ENCODE data around the gene ZCCHC24. TPM values are rescaled to one million over a fixed set of nuclear protein-coding genes. Genes with fewer than 3 reads are reported as not detected.

Gene ZCCHC24
- total RNA-seq, 2 experiments from 2014 or later, result 0.77 to 1.00 TPM

DNA sequence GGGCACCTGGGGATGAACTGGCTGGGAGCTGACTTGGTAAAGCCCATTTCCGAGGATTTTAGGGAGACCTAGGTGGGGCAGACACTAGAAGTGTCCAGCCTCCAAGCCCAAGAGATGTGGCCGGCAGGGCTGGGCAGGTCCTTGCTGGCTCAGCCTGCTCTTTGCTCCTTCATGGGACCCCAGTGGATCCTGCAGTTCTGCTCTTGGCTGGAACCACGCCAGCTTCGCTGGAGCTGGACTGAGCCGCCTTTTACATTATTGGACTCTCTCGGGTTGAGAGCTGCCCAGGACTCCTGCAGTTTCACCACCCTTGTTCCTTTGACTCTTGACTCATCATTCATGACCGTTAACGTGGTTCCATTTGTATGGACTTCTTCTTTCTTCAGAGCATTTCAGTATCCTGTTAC is 92.4 kb downstream of the ZCCHC24 start:
- ChIA-PET POLR2A (no interaction called here), CTCF (interaction anchor here (1.0 kb wide), 1 partner anchor 21 kb away, joined by 6 read pairs; no protein-coding TSS in a partner anchor)
- Mint-ChIP-seq H3K9me3 (no peaks in the 10 kb centered on the region), H3K27me3 (no peaks in the 10 kb centered on the region), H3K36me3 (peaks cover 86% of the 10 kb centered on the region), H3K4me3 (no peak overlapping the region), H3K4me1 (ENCODE audit: low read depth) (peaks cover 45% of the 10 kb centered on the region), H3K27ac (no peak overlapping the region)
- DNase-seq, result no peak
- intact Hi-C loops (cut with micrococcal nuclease), result no loop called here

DNA sequence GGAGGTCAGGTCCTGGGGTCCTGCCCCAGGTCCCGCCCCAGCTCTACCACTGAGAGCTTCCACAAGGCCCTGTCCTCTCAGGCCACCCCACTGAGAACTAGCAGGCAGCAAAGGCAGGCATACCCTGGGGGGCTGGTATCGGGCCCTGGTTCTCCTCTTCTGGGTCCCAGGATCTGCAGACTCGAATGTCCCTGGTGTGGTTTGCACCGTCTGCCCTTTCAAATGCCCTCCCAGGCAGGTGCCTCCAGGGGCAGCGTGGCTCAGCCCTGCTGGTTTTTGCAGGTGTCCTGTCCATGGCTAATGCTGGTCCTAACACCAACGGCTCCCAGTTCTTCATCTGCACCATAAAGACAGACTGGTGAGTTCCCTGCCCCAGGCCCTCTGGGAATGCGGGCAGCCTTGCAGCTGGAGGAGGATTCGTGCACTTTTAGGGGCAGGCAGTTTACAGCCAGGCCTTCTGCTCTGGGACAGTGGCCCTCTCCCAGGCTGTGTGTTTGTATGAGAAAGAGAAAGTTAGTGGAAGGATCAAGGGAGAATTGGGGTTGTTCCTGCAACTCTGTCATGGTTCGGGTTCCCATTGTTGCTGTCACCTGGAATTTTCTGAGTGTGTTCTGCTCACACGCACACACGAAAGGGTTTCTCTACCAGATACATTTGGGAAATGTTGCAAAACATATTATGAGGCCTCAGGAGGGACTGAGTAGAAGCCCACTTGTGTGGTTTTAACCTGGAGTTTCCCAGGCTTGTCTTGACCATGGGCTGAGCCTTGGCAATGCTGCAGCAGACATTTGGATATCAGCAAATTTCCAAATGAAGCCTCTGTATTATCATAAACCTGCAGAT is 93.2 kb downstream of the ZCCHC24 start:
- intact Hi-C loops (cut with micrococcal nuclease), result no loop called here
- Mint-ChIP-seq H3K9me3 (no peaks in the 10 kb centered on the region), H3K27me3 (no peaks in the 10 kb centered on the region), H3K36me3 (peaks cover 83% of the 10 kb centered on the region), H3K4me1 (ENCODE audit: low read depth) (peaks cover 45% of the 10 kb centered on the region), H3K4me3 (no peak overlapping the region), H3K27ac (no peak overlapping the region)
- no peak for DNase-seq
- POLR2A ChIA-PET, result no interaction called here
- CTCF ChIA-PET, result no interaction called here

GRCh38 chr10:79351332-79351731 is 94.1 kb downstream of the ZCCHC24 start:
- POLR2A ChIA-PET, result interaction anchor here (0.5 to 0.8 kb wide), 2 partner anchors 10 to 33 kb away, joined by 3 to 4 read pairs; no protein-coding TSS in a partner anchor
- Mint-ChIP-seq H3K4me3 (no peak overlapping the region), H3K36me3 (peaks cover 77% of the 10 kb centered on the region), H3K27ac (no peak overlapping the region), H3K9me3 (no peaks in the 10 kb centered on the region), H3K27me3 (no peaks in the 10 kb centered on the region), H3K4me1 (ENCODE audit: low read depth) (peaks cover 49% of the 10 kb centered on the region)
- CTCF ChIA-PET, result no interaction called here
- intact Hi-C loops (cut with micrococcal nuclease), result no loop called here
- DNase-seq, result no peak

GRCh38 chr10:79350407-79351154 is 94.8 kb downstream of the ZCCHC24 start:
- Mint-ChIP-seq H3K36me3 (peaks cover 70% of the 10 kb centered on the region), H3K27ac (no peak overlapping the region), H3K27me3 (no peaks in the 10 kb centered on the region), H3K4me3 (no peak overlapping the region), H3K9me3 (no peaks in the 10 kb centered on the region), H3K4me1 (ENCODE audit: low read depth) (peaks cover 42% of the 10 kb centered on the region)
- DNase-seq, result no peak
- intact Hi-C loops (cut with micrococcal nuclease), result no loop called here
- CTCF ChIA-PET, result no interaction called here
- POLR2A ChIA-PET, result interaction anchor here (0.5 to 0.8 kb wide), 3 partner anchors 10 to 32 kb away, joined by 3 to 4 read pairs (median 3); no protein-coding TSS in a partner anchor

- Mint-ChIP-seq H3K4me1 (ENCODE audit: low read depth) (peaks cover 38% of the 10 kb centered on the region), H3K36me3 (peaks cover 63% of the 10 kb centered on the region), H3K27ac (no peak overlapping the region), H3K27me3 (no peaks in the 10 kb centered on the region), H3K9me3 (no peaks in the 10 kb centered on the region), H3K4me3 (peak overlapping the region; percentile 86)
- intact Hi-C loops (cut with micrococcal nuclease), result loop anchor here (10.0 kb wide), 1 partner anchor 855 kb away; the partner anchor contains the start of gene ANXA11
- no peak for DNase-seq
- ChIA-PET CTCF (interaction anchor here (6.5 kb wide), 1 partner anchor 33 kb away, joined by 30 read pairs; no protein-coding TSS in a partner anchor), POLR2A (interaction anchor here (2.0 kb wide), 1 partner anchor 64 kb away, joined by 6 read pairs; no protein-coding TSS in a partner anchor)
Observed at GRCh38 chr10:79349766-79350406, 95.5 kb downstream of the ZCCHC24 start.

DNA sequence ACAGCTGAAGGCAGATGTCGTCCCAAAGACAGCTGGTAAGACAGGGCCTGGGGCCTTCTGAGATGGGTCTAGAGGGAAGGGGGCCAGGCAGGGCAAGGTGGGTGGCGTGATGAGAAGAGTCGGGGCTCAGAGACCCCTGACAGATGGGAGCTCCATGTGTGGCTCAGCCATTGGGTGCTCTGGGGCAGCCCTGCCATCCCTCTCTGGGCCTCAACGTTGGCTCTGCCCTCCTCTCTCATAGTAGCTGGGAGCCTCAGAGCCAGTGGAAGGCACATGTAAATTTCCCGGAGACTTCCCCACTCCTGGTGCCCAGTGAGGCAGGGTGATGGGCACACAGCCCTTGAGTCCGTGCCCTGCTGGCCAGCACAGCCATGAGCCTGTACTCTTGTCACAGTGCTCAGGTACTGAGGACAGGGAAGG is 96.3 kb downstream of the ZCCHC24 start:
- POLR2A ChIA-PET, result interaction anchor here (1.0 to 2.0 kb wide), 8 partner anchors 9 to 63 kb away, joined by 3 to 12 read pairs (median 4); no protein-coding TSS in a partner anchor
- H3K4me3 Mint-ChIP-seq, result peak overlapping the region; percentile 86
- CTCF ChIA-PET, result interaction anchor here (1.6 to 6.5 kb wide), 6 partner anchors 9 to 63 kb away, joined by 3 to 30 read pairs (median 5); no protein-coding TSS in a partner anchor
- H3K4me1 Mint-ChIP-seq (ENCODE audit: low read depth), result peaks cover 36% of the 10 kb centered on the region
- H3K27ac Mint-ChIP-seq, result peak overlapping the region; percentile 92
- H3K36me3 Mint-ChIP-seq, result peaks cover 55% of the 10 kb centered on the region
- DNase-seq, result no peak
- intact Hi-C loops (cut with micrococcal nuclease), result loop anchor here (10.0 kb wide), 1 partner anchor 856 kb away; the partner anchor contains the start of gene ANXA11
- no peaks in the 10 kb centered on the region for H3K9me3 Mint-ChIP-seq
- no peaks in the 10 kb centered on the region for H3K27me3 Mint-ChIP-seq

GRCh38 chr10:79348640-79348988 is 96.8 kb downstream of the ZCCHC24 start:
- DNase-seq, result no peak
- ChIA-PET CTCF (interaction anchor here (1.5 to 6.5 kb wide), 8 partner anchors 9 to 119 kb away, joined by 3 to 30 read pairs (median 5); no protein-coding TSS in a partner anchor), POLR2A (interaction anchor here (1.0 to 4.2 kb wide), 13 partner anchors 10 to 107 kb away, joined by 3 to 23 read pairs (median 4); no protein-coding TSS in a partner anchor)
- Mint-ChIP-seq H3K27ac (peak overlapping the region; percentile 92), H3K4me1 (ENCODE audit: low read depth) (peaks cover 33% of the 10 kb centered on the region), H3K27me3 (no peaks in the 10 kb centered on the region), H3K4me3 (peak overlapping the region; percentile 86), H3K9me3 (no peaks in the 10 kb centered on the region), H3K36me3 (peaks cover 50% of the 10 kb centered on the region)
- intact Hi-C loops (cut with micrococcal nuclease), result loop anchor here (1.0 to 10.0 kb wide), 2 partner anchors 97 to 856 kb away; partner anchors contain the start of genes ANXA11 and ZCCHC24

GRCh38 chr10:79347894-79348639 is 97.4 kb downstream of the ZCCHC24 start:
- Mint-ChIP-seq H3K27ac (peak overlapping the region; percentile 92), H3K4me3 (peak overlapping the region; percentile 86), H3K27me3 (no peaks in the 10 kb centered on the region), H3K4me1 (ENCODE audit: low read depth) (peaks cover 28% of the 10 kb centered on the region), H3K9me3 (no peaks in the 10 kb centered on the region), H3K36me3 (peaks cover 45% of the 10 kb centered on the region)
- DNase-seq, result peak; percentile 88
- ChIA-PET POLR2A (interaction anchor here (0.9 to 4.2 kb wide), 16 partner anchors 9 to 106 kb away, joined by 3 to 23 read pairs (median 4); no protein-coding TSS in a partner anchor), CTCF (interaction anchor here (0.6 to 6.5 kb wide), 12 partner anchors 10 to 165 kb away, joined by 3 to 36 read pairs (median 5); no protein-coding TSS in a partner anchor)
- intact Hi-C loops (cut with micrococcal nuclease), result loop anchor here (1.0 to 10.0 kb wide), 8 partner anchors 17 to 857 kb away; partner anchors contain the start of genes ANXA11 and ZCCHC24

DNA sequence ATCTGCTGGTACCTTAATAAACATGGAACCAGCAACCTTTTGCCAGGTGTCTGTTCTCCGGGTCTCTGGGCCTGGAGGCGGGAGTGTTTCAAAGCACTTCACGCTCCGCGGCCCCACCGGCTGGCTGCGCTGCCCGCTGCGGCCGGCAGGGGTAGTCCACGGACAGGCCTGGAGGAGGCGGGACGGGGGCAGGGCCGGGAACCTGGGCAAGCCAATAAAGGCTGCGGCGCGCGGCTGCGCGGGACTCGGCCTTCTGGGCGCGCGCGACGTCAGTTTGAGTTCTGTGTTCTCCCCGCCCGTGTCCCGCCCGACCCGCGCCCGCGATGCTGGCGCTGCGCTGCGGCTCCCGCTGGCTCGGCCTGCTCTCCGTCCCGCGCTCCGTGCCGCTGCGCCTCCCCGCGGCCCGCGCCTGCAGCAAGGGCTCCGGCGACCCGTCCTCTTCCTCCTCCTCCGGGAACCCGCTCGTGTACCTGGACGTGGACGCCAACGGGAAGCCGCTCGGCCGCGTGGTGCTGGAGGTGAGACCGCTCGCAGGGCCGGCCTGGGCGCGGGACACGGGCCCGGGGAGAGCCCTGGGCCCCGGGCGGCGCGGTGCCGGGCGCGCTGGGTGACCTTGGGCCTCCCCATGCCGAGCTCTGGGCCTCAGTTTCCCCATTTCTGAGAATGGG is 98.1 kb downstream of the ZCCHC24 start, which contains the start of gene PPIF:
Gene PPIF, plus strand, starts transcription at position 244 of the 668 bp plus-strand sequence. Its CDS starts 80 bp downstream, at position 324.
- peak within 1 kb of the TSS; percentile 92 for H3K27ac Mint-ChIP-seq
- peaks cover 26% of the 10 kb centered on the region for H3K4me1 Mint-ChIP-seq (ENCODE audit: low read depth)
- intact Hi-C loops (cut with micrococcal nuclease), result loop anchor here (1.0 to 10.0 kb wide), 7 partner anchors 16 to 857 kb away; partner anchors contain the start of gene ANXA11
- peak within 1 kb of the TSS; percentile 86 for H3K4me3 Mint-ChIP-seq
- peaks cover 39% of the 10 kb centered on the region for H3K36me3 Mint-ChIP-seq
- ChIA-PET POLR2A (interaction anchor here (0.9 to 4.2 kb wide), 13 partner anchors 9 to 99 kb away, joined by 3 to 23 read pairs (median 4); no protein-coding TSS in a partner anchor), CTCF (interaction anchor here (0.6 to 6.5 kb wide), 13 partner anchors 12 to 166 kb away, joined by 3 to 36 read pairs (median 5); no protein-coding TSS in a partner anchor)
- peak; percentile 95 for DNase-seq
- no peaks in the 10 kb centered on the region for H3K27me3 Mint-ChIP-seq
- H3K9me3 Mint-ChIP-seq, result no peaks in the 10 kb centered on the region
